ENCODE measurements around the gene HSD3B2. TPM values are rescaled to one million over a fixed set of nuclear protein-coding genes. Genes with fewer than 3 reads are reported as not detected.

The HSD3B2 gene
- total RNA-seq, 1 experiment from 2014 or later = 1.0 TPM

DNA sequence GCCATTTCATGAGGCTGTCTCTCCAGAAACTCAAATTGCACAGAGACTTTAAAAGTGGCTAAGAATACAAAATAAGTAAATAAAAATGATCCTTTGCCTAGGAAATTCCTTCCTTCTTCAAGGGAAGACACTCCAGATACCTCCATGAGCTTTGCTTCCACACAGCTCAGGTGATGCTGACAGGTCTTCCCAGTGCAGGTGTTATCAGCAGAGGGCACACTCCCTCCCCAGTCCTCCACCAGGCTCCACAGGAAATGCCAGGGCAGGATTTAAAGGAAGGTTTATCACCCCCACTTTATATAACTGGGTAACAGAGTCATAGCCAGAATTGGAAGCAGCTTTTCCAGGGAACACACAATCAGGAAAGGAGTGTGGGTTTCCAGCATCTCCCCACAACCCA, 5.7 kb downstream of the HSD3B2 start:
- H3K4me3 Mint-ChIP-seq = no peak overlapping the region
- no peaks in the 10 kb centered on the region for H3K9me3 Mint-ChIP-seq
- peaks cover 12% of the 10 kb centered on the region for H3K27me3 Mint-ChIP-seq (ENCODE audit: low read depth)
- no peaks in the 10 kb centered on the region for H3K36me3 Mint-ChIP-seq
- TF ChIP-seq, protein P1, sequence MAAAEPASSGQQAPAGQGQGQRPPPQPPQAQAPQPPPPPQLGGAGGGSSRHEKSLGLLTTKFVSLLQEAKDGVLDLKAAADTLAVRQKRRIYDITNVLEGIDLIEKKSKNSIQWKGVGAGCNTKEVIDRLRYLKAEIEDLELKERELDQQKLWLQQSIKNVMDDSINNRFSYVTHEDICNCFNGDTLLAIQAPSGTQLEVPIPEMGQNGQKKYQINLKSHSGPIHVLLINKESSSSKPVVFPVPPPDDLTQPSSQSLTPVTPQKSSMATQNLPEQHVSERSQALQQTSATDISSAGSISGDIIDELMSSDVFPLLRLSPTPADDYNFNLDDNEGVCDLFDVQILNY (CRISPR knock-in tag; IDR thresholded peaks at IDR 0.05) = no peak
- TF ChIP-seq, protein P2, sequence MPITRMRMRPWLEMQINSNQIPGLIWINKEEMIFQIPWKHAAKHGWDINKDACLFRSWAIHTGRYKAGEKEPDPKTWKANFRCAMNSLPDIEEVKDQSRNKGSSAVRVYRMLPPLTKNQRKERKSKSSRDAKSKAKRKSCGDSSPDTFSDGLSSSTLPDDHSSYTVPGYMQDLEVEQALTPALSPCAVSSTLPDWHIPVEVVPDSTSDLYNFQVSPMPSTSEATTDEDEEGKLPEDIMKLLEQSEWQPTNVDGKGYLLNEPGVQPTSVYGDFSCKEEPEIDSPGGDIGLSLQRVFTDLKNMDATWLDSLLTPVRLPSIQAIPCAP (CRISPR knock-in tag; IDR thresholded peaks at IDR 0.05) = no peak
- no peak for TF ChIP-seq KAT7 (CRISPR knock-in tag; IDR thresholded peaks at IDR 0.05; ENCODE audit: borderline replicate concordance)
- TF ChIP-seq, protein P3, sequence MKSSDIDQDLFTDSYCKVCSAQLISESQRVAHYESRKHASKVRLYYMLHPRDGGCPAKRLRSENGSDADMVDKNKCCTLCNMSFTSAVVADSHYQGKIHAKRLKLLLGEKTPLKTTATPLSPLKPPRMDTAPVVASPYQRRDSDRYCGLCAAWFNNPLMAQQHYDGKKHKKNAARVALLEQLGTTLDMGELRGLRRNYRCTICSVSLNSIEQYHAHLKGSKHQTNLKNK (CRISPR knock-in tag; IDR thresholded peaks at IDR 0.05) = no peak
- no peak for TF ChIP-seq MYBL2 (CRISPR knock-in tag; IDR thresholded peaks at IDR 0.05)
- no peak for TF ChIP-seq ZNF263 (CRISPR knock-in tag; IDR thresholded peaks at IDR 0.05; ENCODE audit: low read depth)
- TF ChIP-seq, protein P4, sequence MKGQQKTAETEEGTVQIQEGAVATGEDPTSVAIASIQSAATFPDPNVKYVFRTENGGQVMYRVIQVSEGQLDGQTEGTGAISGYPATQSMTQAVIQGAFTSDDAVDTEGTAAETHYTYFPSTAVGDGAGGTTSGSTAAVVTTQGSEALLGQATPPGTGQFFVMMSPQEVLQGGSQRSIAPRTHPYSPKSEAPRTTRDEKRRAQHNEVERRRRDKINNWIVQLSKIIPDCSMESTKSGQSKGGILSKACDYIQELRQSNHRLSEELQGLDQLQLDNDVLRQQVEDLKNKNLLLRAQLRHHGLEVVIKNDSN (CRISPR knock-in tag; IDR thresholded peaks at IDR 0.05) = no peak
- TF ChIP-seq, protein P5, sequence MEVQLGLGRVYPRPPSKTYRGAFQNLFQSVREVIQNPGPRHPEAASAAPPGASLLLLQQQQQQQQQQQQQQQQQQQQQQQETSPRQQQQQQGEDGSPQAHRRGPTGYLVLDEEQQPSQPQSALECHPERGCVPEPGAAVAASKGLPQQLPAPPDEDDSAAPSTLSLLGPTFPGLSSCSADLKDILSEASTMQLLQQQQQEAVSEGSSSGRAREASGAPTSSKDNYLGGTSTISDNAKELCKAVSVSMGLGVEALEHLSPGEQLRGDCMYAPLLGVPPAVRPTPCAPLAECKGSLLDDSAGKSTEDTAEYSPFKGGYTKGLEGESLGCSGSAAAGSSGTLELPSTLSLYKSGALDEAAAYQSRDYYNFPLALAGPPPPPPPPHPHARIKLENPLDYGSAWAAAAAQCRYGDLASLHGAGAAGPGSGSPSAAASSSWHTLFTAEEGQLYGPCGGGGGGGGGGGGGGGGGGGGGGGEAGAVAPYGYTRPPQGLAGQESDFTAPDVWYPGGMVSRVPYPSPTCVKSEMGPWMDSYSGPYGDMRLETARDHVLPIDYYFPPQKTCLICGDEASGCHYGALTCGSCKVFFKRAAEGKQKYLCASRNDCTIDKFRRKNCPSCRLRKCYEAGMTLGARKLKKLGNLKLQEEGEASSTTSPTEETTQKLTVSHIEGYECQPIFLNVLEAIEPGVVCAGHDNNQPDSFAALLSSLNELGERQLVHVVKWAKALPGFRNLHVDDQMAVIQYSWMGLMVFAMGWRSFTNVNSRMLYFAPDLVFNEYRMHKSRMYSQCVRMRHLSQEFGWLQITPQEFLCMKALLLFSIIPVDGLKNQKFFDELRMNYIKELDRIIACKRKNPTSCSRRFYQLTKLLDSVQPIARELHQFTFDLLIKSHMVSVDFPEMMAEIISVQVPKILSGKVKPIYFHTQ (CRISPR knock-in tag; IDR thresholded peaks at IDR 0.05) = no peak
- TF ChIP-seq, protein P6, sequence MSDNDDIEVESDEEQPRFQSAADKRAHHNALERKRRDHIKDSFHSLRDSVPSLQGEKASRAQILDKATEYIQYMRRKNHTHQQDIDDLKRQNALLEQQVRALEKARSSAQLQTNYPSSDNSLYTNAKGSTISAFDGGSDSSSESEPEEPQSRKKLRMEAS (CRISPR knock-in tag; IDR thresholded peaks at IDR 0.05) = no peak
- TF ChIP-seq, protein P7, sequence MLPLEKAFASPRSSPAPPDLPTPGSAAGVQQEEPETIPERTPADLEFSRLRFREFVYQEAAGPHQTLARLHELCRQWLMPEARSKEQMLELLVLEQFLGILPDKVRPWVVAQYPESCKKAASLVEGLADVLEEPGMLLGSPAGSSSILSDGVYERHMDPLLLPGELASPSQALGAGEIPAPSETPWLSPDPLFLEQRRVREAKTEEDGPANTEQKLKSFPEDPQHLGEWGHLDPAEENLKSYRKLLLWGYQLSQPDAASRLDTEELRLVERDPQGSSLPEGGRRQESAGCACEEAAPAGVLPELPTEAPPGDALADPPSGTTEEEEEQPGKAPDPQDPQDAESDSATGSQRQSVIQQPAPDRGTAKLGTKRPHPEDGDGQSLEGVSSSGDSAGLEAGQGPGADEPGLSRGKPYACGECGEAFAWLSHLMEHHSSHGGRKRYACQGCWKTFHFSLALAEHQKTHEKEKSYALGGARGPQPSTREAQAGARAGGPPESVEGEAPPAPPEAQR (CRISPR knock-in tag; IDR thresholded peaks at IDR 0.05) = no peak
- TF ChIP-seq ATF1 (CRISPR knock-in tag; IDR thresholded peaks at IDR 0.05) = no peak
- no peak overlapping the region for H3K27ac Mint-ChIP-seq
- ChIA-PET POLR2A (no interaction called here), CTCF (interaction anchor here (1.0 to 1.8 kb wide), 3 partner anchors 9 to 48 kb away, joined by 3 to 6 read pairs (median 4); no protein-coding TSS in a partner anchor)
- H3K4me1 Mint-ChIP-seq = peaks cover 12% of the 10 kb centered on the region
- ATAC-seq (peak; percentile 77), DNase-seq (ENCODE audit: low spot score) (no peak)

DNA sequence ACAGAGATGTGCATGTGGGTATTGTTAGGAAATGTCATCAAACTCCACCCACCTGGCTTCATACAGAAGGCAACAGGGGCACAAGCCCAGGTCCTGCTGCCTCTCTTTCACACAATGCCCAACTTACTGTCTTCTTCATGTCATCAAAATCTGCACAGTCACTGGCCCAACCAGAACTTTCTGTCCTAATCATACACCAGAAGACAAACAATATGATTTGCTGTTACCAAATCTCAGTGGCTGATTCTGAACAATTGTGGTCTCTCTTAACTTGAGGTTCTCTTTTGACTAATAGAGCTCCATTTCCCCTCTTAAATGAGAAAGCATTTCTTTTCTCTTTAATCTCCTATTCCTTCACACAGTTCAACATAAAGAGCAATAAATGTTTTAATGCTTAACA, 7.7 kb downstream of the HSD3B2 start:
- POLR2A ChIA-PET = no interaction called here
- no peak overlapping the region for H3K4me3 Mint-ChIP-seq
- CTCF ChIA-PET = no interaction called here
- no peak for TF ChIP-seq NR2C2 (CRISPR knock-in tag; IDR thresholded peaks at IDR 0.05)
- no peak for TF ChIP-seq TCF7 (CRISPR knock-in tag; IDR thresholded peaks at IDR 0.05; ENCODE audit: low read depth)
- TF ChIP-seq, protein P8, sequence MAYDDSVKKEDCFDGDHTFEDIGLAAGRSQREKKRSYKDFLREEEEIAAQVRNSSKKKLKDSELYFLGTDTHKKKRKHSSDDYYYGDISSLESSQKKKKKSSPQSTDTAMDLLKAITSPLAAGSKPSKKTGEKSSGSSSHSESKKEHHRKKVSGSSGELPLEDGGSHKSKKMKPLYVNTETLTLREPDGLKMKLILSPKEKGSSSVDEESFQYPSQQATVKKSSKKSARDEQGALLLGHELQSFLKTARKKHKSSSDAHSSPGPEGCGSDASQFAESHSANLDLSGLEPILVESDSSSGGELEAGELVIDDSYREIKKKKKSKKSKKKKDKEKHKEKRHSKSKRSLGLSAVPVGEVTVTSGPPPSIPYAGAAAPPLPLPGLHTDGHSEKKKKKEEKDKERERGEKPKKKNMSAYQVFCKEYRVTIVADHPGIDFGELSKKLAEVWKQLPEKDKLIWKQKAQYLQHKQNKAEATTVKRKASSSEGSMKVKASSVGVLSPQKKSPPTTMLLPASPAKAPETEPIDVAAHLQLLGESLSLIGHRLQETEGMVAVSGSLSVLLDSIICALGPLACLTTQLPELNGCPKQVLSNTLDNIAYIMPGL (CRISPR knock-in tag; IDR thresholded peaks at IDR 0.05) = no peak
- TF ChIP-seq FOXP1 (CRISPR knock-in tag; IDR thresholded peaks at IDR 0.05; ENCODE audit: borderline replicate concordance) = no peak
- TF ChIP-seq ZNF121 (CRISPR knock-in tag; IDR thresholded peaks at IDR 0.05) = no peak
- TF ChIP-seq, protein P3 (CRISPR knock-in tag; IDR thresholded peaks at IDR 0.05) = no peak
- TF ChIP-seq, protein P9, sequence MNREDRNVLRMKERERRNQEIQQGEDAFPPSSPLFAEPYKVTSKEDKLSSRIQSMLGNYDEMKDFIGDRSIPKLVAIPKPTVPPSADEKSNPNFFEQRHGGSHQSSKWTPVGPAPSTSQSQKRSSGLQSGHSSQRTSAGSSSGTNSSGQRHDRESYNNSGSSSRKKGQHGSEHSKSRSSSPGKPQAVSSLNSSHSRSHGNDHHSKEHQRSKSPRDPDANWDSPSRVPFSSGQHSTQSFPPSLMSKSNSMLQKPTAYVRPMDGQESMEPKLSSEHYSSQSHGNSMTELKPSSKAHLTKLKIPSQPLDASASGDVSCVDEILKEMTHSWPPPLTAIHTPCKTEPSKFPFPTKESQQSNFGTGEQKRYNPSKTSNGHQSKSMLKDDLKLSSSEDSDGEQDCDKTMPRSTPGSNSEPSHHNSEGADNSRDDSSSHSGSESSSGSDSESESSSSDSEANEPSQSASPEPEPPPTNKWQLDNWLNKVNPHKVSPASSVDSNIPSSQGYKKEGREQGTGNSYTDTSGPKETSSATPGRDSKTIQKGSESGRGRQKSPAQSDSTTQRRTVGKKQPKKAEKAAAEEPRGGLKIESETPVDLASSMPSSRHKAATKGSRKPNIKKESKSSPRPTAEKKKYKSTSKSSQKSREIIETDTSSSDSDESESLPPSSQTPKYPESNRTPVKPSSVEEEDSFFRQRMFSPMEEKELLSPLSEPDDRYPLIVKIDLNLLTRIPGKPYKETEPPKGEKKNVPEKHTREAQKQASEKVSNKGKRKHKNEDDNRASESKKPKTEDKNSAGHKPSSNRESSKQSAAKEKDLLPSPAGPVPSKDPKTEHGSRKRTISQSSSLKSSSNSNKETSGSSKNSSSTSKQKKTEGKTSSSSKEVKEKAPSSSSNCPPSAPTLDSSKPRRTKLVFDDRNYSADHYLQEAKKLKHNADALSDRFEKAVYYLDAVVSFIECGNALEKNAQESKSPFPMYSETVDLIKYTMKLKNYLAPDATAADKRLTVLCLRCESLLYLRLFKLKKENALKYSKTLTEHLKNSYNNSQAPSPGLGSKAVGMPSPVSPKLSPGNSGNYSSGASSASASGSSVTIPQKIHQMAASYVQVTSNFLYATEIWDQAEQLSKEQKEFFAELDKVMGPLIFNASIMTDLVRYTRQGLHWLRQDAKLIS (CRISPR knock-in tag; IDR thresholded peaks at IDR 0.05; ENCODE audit: borderline replicate concordance) = no peak
- TF ChIP-seq, protein P10, sequence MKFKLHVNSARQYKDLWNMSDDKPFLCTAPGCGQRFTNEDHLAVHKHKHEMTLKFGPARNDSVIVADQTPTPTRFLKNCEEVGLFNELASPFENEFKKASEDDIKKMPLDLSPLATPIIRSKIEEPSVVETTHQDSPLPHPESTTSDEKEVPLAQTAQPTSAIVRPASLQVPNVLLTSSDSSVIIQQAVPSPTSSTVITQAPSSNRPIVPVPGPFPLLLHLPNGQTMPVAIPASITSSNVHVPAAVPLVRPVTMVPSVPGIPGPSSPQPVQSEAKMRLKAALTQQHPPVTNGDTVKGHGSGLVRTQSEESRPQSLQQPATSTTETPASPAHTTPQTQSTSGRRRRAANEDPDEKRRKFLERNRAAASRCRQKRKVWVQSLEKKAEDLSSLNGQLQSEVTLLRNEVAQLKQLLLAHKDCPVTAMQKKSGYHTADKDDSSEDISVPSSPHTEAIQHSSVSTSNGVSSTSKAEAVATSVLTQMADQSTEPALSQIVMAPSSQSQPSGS (CRISPR knock-in tag; IDR thresholded peaks at IDR 0.05; ENCODE audit: borderline replicate concordance, low read depth) = no peak
- no peak for TF ChIP-seq ZNF219 (CRISPR knock-in tag; IDR thresholded peaks at IDR 0.05; ENCODE audit: borderline replicate concordance)

More for the DNA sequence above, 7.7 kb downstream of the HSD3B2 start:
- Mint-ChIP-seq H3K27me3 (ENCODE audit: low read depth) (peaks cover 7% of the 10 kb centered on the region), H3K27ac (no peak overlapping the region), H3K9me3 (no peaks in the 10 kb centered on the region), H3K36me3 (no peaks in the 10 kb centered on the region), H3K4me1 (peaks cover 12% of the 10 kb centered on the region)
- DNase-seq (ENCODE audit: low spot score) = no peak
- ATAC-seq = no peak

All from WTC11 (cell line).